HG02571 (cell line): ENCODE data around the gene LRFN2.

Source experiments
- ATAC-seq: cut with Tn5 transposase; IDR thresholded peaks from one replicate; pipeline ENCODE4 v1.9.1; 2021; ENCODE audit warnings: mild to moderate bottlenecking, moderate library complexity; ENCODE audit not compliant: unreplicated experiment

Gene LRFN2

DNA sequence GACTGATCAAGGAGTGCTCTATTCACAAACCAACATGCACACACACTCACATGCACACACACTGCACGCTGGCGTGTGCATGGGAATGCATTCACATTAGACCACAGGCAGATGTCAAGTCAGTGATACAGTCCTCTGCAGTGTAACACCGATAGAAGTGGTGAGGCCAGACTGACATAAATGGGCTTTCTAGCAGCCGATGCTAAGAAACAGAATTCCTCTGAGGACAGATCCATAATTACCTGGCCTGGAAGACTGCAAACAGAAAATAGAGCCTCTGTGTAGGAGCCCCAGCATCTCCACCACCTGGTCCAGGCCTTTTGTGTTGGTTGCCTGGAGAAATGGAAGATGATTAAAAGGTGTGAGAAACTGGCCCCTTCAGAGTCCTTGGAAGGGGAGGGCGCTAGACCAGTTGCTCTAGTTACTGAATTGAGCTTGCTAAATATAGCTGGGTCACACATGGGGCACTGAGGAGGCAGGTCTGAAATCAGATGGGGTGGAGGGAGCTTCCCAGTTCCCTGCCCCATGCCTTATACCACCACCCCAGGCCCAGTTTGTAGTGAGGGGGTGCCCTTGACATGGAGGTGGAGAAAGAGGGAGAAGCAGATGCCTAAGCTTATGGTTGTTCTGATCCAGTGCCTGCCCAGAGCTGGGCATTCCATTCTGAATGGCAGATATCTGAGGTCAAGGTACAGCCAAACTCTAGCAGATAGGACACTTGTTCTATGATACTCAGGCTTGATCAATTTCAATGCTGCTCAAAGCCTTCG, 233.8 kb downstream of the LRFN2 start:
- no peak for ATAC-seq

DNA sequence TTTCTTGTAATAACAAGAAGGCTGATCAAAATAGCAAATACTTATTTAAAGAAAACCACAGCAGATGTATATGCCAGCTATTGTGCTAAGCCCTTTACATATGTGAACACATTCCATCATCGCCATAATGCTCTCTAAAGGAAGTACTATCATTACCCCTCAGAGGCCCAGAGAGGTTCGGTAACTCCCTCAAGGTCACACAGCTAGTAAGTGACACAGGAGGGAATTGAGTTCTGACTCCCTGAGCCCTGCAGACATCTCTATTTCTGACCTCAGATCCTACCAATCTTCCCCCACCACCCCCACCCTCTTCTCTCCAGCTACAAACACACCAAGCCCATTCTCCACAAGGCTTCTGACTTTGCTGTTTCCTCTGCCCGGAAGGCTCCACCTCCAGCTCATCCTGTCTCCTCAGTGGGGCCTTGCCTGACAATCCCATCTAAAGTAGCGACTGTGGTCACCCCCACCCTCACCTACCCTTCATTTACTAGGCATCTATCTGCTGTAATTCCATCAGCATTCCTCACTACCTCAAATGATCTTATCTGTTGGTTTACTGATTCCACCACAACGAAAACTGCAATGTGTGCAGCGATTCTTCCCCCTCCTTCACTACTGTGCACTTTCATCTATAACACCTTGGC, 234.5 kb downstream of the LRFN2 start:
- no peak for ATAC-seq

DNA sequence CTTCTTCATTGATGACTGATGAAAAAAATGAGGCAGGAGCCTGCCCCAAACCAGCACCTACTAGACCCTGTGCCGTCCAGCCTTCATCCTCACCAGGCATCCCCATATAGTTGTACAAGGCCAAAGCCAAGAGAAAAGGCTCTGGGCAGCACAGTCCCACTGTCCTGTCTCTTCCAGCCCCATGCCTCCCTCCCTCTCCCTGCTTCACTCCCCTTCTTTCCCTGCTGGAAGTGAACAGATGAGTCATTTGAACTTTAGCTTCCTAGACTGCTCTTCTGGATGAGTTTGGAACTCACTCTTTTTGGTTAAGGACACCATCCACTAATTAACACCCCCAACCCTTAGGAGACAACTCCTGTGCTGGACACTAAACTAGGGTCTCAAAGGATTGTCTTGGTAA, 235.2 kb downstream of the LRFN2 start:
- ATAC-seq: no peak

DNA sequence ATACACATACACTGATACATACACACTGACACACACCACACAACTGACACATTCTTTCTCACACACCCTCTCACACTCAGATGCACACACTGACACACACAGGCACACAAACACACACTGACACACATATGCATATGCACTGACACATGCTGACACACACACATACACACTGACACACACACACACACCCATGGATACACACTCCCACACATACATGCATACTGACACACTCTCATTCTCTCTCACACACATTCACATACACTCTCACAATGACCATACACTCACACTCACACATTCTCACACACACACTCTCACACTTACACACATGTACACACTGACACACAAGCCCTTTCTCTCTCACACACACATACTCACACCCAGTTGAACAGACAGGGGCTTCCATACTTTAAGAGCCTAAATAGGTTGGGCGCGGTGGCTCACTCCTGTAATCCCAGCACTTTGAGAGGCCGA, 236.4 kb downstream of the LRFN2 start:
- no peak for ATAC-seq

DNA sequence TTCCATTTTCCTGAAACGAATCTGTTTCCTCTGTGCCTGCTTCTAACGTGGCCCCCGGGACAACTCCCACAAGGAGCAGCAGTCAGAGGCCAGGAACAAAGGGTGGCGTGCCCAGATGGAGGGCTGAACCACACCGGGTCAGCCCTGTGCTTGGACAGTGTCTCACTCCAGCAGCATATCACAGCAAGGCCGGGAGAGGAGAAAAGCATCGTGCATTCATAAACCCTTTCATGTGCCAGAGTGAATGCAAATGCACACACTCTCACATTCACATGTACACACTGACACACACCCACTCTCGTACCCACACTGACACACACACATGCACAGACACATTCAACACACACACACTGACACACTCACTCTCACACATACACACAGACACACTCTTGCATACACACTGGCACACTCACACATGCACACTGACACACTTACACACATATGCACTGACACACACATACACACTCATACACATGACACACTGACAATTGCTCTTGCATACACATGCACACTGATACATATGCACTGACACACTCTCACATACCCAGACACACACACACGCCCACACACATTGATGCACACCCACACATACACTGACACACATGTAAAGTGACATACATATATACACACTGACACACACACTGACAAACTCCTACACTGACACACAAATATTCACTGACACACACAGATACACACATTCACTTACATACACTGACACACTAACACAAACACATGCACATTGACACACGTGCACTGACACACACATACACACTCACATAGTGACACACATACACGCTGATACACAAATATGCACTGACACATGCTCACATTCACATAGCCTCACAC, 237.0 kb downstream of the LRFN2 start:
- ATAC-seq: no peak

DNA sequence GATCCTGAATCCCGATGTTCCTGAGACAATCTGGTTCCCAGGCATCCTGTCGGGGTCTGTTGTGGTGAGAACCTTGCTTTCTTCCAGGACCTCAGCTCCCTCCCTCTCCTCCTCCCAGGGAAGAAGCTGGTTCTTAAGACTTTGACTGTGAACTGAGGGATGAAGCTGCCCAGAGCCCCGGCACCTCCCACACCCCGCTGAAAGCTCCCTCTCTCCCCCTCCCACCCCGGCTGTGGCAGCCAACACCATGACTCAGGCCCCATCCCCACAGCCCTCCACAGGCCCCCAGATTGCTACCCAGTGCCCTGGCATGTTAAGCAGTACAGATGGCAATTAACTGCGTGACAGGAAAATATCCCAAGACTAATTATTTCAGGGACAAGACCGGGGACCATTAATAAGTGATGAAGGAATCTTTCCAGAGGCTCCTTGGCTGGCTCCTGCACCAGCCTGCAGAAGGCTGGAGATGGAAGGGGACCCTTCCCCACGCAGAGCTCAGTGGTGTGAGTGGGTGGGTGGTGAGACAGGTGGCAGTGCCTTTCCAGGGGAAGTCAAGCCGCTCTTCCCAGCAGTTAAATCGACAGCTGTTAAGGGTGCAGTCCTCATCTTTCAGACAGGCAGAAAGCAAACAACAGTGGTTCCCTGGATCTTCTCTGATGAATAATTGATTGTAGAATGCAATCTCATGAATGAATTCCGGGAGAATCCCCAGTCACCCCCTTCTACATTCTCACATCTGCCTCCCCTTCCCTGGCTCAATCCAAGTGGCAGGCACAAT, 237.9 kb downstream of the LRFN2 start:
- ATAC-seq: no peak

DNA sequence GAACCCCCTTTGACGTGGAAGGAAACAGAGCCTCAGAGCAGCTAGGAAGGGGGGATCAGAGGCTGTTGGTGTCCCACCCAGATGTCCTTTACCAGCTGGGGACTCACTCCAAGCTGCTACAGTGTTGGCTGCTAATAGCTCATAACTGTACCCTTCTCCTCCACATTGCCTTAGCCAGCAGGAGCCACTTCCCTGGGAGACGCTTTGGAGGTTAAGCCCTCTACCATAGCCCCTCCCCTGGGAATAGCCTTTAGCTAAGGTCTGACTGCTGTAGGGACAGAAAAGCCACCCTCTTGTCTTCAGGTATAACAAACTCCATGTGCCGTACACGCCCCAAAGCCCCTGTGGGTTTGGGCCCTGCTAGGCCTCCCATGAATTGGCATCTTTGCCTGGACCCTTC, 238.6 kb downstream of the LRFN2 start:
- no peak for ATAC-seq

DNA sequence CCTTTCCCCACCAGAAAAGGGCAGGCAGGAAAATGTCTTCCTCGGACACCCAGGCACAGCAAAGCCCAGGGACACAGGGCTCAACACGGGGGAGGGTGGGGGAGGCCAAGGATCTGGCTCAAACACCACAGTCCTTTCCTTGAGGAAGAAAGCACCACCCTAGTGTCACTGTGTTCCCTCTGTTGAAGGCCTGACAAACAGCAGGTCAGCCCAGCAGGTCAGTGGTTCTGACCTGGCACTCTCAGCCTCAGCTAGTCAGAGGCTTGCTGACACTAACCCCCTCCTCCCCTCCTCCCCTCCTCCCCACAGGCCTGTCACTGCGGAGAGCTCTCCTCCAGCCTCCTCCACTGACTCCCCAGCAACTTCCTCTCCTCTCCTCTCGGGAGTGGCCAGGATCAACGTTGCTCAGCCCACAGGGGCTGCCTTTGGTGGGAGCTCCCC, 239.6 kb downstream of the LRFN2 start:
- ATAC-seq: no peak

DNA sequence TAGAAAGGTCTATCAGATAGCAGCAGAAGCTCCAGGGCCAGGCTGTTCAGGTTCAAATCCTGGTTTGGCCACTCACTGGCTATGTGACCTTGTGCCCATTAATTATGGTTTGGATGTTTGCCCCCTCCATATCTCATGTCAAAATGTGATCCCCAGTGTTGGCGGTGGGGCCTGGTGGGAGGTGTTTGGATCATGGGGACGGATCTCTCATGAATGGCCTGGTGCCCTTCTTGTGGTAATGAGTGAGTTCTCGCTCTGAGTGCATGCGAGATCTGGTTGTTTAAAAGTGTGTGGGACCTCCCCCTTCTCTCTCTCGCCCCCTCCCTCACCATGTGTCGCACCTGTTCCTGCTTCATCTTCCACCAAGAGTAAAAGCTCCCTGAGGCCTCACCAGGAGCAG, 240.9 kb downstream of the LRFN2 start:
- no peak for ATAC-seq

DNA sequence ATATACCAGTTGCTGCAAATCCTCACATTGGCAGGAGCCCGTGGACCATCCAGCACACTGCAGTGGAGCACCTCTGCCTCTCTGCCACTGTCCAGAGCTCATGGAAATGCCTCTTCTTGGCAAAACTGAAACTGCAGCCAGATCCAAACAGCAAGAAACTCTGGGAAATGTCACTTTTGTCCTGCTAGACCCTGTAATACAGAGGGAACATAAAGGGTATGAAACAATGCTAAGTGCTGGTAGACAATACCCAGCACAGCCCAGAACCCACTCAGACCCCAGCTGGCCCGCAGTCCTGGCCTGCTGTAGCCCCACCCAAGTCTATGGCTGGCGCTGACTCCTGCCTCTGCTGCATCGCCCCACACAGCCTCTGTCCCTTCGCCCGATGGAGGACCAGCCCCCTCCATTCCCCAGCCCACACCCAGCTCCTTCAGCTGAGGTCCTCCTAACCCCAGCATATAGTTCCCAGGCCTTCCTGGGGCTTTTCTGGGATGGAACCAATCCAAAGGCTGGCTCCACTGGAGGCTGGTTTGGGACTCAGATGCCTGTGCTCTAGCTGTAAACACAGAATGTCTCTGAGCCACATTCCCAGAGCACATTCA, 242.5 kb downstream of the LRFN2 start:
- ATAC-seq: no peak

DNA sequence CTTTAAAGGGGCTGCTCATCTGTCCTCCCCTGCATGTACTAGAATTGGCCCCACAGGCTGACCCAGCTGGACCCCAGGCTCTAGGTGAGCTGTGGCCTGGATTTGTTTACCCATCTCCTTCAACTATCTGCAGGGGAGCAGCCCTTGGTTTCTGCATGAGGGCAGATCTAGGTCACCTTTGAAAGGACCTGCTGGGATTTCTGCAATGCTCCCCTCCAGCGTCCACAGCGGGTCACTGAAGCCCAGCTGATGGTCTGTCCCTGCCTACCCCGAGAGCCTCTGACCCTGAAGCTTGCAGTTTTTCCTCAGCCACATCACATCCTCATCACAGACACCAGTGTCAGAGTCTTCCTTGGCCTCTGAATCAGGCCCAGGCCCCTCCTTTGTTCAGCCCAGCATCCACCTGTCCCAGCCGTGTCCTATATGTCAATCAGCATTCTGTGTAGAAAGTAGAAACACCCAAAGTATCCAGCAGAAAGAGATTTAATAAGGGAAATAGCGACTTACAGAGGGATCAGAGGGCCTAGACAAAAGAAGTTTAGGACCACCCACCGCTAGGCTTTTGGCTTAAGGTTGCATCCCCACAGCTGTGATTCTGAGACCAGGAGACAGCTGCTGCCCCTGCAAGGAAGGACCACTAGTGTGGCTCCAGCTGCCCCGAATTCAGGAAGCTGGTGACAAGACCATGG, 243.1 kb downstream of the LRFN2 start:
- ATAC-seq: no peak

DNA sequence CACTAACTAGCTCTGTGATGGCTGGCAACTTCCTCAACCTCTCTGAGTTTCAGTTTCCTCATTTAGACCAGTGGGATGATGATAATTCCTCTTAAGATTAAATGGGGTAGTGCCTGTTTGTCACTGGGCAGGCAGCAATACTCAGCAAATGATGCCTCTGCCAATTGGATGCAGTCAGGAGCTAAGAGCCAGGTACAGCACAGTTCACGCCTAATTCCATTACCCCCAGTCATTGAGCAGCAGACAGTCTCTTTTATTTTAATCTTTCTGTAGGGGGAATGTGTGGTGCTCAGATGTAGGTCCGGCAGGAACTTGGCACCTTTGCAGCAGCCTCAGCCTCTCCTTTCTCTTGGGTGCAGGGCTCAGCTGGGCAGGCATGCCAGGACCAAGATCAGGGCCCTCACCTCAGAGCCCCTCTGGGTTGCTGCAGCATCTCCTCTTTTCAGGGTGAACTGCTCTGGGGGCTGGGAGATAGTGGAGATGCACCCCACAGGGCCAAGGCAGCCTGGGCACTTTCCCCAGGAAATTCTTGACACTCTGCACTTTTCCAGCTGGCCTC, 243.8 kb downstream of the LRFN2 start:
- ATAC-seq: no peak

DNA sequence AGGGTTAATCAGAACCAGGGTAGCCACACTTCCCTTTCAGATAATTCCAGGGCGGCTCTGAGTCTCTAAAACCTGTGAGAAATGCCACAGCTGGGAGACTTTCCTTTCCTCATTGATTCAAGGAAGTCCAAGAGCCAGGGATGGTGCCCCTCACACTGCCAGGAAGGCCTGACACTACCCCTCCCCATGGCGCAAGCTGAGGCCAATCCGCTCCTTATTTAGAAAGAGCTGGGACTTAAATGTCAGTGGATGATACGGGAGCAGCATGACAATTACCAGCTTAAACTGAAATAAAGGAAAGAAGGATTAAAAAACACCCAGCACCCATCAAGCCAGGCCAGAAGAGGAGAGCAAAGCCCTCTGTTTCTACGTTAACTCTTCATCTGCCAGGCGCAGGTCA, 244.4 kb downstream of the LRFN2 start:
- no peak for ATAC-seq

DNA sequence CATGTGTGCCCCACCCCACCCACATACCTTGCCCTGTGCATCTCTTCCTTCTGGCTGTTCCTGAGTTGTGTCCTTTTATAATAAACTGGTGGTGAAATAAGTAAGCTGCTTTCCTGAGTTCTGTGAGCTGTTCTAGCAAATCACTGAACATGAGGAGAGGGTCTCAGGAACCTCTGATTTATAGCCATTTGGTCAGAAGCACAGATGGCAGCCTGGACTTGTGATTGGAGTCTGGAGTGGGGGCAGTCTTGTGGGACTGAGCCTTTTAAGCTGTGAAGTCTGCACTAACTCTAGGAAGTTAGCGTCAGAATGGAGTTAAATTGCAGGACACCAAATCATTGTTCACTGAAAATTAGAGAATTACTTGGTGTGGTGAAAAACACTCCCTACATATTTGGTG, 245.4 kb downstream of the LRFN2 start:
- ATAC-seq: no peak
